Measurements from ENCODE around the gene CHRDL2.

CHRDL2 gene

DNA sequence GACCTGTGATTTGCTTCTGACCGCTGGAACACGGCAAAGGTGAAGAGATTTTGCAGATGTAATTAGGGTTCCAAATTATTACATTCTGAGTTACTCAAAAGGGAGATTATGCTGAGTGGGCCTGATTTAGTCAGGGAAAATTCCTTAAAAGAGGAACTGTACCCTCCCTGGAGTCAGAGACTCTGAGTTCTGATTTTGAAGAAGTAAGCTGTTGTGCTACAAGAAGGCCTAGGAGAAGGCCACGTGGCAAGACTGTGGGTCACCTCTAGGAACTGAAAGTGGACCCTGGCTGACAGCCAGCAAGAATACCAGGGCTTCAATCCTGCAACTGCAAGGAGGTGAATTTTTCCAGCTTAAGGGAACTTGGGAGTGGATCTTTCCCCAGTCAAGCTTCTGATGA is 45.3 kb downstream of the CHRDL2 start:
- Histone ChIP-seq H3K4me1 (ENCODE audit: low read depth, poor library complexity, severe bottlenecking) (no peaks in the 10 kb centered on the region), H3K27ac (no peak overlapping the region), H4K20me1 (ENCODE audit: insufficient read depth) (no peaks in the 10 kb centered on the region), H3K27me3 (ENCODE audit: insufficient read depth, low read depth) (no peaks in the 10 kb centered on the region), H3K9ac (no peak overlapping the region), H3K79me2 (ENCODE audit: insufficient read depth, low read depth) (no peaks in the 10 kb centered on the region), H3K4me2 (no peak overlapping the region), H3K4me3 (IDR thresholded peaks at IDR 0.05; ENCODE audit: insufficient read depth, low read depth, low read length) (no peak overlapping the region), H3K36me3 (ENCODE audit: insufficient read depth) (no peaks in the 10 kb centered on the region), H2AFZ (ENCODE audit: low read depth) (no peak overlapping the region)
- TF ChIP-seq, protein P1, sequence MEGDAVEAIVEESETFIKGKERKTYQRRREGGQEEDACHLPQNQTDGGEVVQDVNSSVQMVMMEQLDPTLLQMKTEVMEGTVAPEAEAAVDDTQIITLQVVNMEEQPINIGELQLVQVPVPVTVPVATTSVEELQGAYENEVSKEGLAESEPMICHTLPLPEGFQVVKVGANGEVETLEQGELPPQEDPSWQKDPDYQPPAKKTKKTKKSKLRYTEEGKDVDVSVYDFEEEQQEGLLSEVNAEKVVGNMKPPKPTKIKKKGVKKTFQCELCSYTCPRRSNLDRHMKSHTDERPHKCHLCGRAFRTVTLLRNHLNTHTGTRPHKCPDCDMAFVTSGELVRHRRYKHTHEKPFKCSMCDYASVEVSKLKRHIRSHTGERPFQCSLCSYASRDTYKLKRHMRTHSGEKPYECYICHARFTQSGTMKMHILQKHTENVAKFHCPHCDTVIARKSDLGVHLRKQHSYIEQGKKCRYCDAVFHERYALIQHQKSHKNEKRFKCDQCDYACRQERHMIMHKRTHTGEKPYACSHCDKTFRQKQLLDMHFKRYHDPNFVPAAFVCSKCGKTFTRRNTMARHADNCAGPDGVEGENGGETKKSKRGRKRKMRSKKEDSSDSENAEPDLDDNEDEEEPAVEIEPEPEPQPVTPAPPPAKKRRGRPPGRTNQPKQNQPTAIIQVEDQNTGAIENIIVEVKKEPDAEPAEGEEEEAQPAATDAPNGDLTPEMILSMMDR (conservative IDR thresholded peaks at IDR 0.05; ENCODE audit: low read depth, low read length): no peak

DNA sequence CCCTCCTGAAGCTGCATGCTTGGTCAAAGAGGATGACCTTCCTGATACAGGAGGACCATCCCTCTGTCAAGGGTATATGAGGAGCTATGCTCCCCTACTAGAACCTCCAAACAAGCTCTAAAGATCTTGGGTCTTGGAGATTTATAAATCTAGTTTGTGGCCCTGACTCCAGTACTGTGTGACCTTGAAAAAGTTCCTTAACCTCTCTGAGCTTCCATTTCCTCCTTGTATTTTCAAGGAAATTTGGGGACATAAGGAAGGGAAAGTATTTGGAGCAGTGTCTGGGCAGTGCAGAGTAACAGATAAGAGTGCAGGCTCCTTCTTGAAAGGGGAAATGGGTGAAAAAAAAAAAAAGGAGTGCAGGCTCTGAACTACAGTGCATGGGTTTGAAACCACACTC is 45.9 kb downstream of the CHRDL2 start:
- Histone ChIP-seq H3K79me2 (ENCODE audit: insufficient read depth, low read depth) (no peaks in the 10 kb centered on the region), H3K4me1 (ENCODE audit: low read depth, poor library complexity, severe bottlenecking) (no peaks in the 10 kb centered on the region), H3K27ac (no peak overlapping the region), H3K4me2 (no peak overlapping the region), H3K4me3 (IDR thresholded peaks at IDR 0.05; ENCODE audit: insufficient read depth, low read depth, low read length) (no peak overlapping the region), H2AFZ (ENCODE audit: low read depth) (no peak overlapping the region), H4K20me1 (ENCODE audit: insufficient read depth) (no peaks in the 10 kb centered on the region), H3K9ac (no peak overlapping the region), H3K27me3 (ENCODE audit: insufficient read depth, low read depth) (no peaks in the 10 kb centered on the region), H3K36me3 (ENCODE audit: insufficient read depth) (no peaks in the 10 kb centered on the region)
- TF ChIP-seq, protein P1 (conservative IDR thresholded peaks at IDR 0.05; ENCODE audit: low read depth, low read length): no peak

DNA sequence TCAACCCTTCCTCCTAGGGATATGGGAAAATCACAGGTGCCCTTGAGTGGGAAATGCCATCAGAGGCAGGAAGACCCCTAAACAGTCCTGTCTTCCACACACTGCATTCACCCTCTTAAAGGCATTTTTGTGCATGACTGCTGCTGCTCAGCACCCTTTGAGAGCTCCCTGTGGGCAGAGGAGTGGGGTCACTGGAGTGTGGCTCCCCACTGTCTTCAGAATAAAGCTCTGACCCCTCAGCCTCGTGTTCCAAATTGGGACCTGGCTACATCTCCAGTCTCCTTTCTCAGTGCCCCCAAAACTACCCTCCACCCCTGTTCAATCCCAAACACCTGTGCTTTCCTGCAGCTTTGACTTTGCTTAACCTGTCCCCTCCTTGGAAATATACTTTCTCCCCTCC is 46.6 kb downstream of the CHRDL2 start:
- H3K79me2 ChIP-seq (ENCODE audit: insufficient read depth, low read depth): no peaks in the 10 kb centered on the region
- no peak overlapping the region for H3K9ac ChIP-seq
- no peak overlapping the region for H3K4me3 ChIP-seq (IDR thresholded peaks at IDR 0.05; ENCODE audit: insufficient read depth, low read depth, low read length)
- H4K20me1 ChIP-seq (ENCODE audit: insufficient read depth): no peaks in the 10 kb centered on the region
- H3K4me1 ChIP-seq (ENCODE audit: low read depth, poor library complexity, severe bottlenecking): no peaks in the 10 kb centered on the region
- H3K4me2 ChIP-seq: no peak overlapping the region
- H2AFZ ChIP-seq (ENCODE audit: low read depth): no peak overlapping the region
- H3K36me3 ChIP-seq (ENCODE audit: insufficient read depth): no peaks in the 10 kb centered on the region
- TF ChIP-seq, protein P1 (conservative IDR thresholded peaks at IDR 0.05; ENCODE audit: low read depth, low read length): no peak
- H3K27ac ChIP-seq: no peak overlapping the region
- no peaks in the 10 kb centered on the region for H3K27me3 ChIP-seq (ENCODE audit: insufficient read depth, low read depth)

DNA sequence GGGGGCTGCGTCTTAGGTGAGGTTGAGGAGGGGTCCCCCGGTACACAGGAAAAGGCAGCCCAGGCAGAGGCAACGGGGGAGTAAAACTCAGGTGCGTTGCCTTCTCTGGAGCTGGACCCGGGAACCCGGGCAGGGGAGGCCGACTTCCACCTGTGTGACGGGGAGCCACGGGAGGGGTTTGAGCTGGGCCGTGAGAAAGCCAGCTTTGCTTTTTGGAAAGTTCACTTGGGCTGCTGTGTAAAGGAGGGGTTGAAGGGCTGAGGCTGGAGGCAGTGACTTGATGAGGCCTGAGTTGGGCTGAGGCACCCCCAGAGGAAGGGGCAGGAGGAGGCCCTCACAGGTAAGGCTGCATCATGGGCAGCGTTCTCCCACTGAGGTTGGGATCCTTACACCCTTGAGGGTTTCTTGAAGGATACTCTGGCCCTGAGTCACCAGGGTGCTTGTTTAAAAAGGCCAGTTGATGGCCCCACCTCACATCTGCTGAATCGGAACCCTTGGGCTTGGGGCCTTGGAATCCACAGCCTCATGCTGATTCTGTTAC is 47.2 kb downstream of the CHRDL2 start:
- Histone ChIP-seq H3K9ac (no peak overlapping the region), H3K27me3 (ENCODE audit: insufficient read depth, low read depth) (no peaks in the 10 kb centered on the region), H3K4me1 (ENCODE audit: low read depth, poor library complexity, severe bottlenecking) (no peaks in the 10 kb centered on the region), H3K36me3 (ENCODE audit: insufficient read depth) (no peaks in the 10 kb centered on the region), H3K27ac (no peak overlapping the region), H3K4me2 (no peak overlapping the region), H3K4me3 (IDR thresholded peaks at IDR 0.05; ENCODE audit: insufficient read depth, low read depth, low read length) (no peak overlapping the region), H3K79me2 (ENCODE audit: insufficient read depth, low read depth) (no peaks in the 10 kb centered on the region), H2AFZ (ENCODE audit: low read depth) (no peak overlapping the region), H4K20me1 (ENCODE audit: insufficient read depth) (no peaks in the 10 kb centered on the region)
- TF ChIP-seq, protein P1 (conservative IDR thresholded peaks at IDR 0.05; ENCODE audit: low read depth, low read length): no peak
